LNCaP clone FGC (cell line): ENCODE data around the gene FKBP1A.

Experiments used
- DNase-seq: peaks from one replicate; pipeline ENCODE4 v3.0.0-alpha.2; 2011; ENCODE audit warnings: low read depth
- H3K4me3 ChIP-seq: 2 replicates; pipeline ENCODE4 v1.5.1; 2011; ENCODE audit warnings: mild to moderate bottlenecking, low read depth, low read length, control low read depth
- CTCF ChIP-seq: IDR thresholded peaks from 2 replicates; pipeline ENCODE4 v1.5.1; 2012; ENCODE audit warnings: mild to moderate bottlenecking; ENCODE audit not compliant: control insufficient read depth, insufficient read depth; ENCODE audit errors: extremely low read depth

FKBP1A gene

GRCh38 chr20:1388253-1388652, 4.6 kb downstream of the FKBP1A start:
- DNase-seq = no peak
- no peak for TF ChIP-seq CTCF

GRCh38 chr20:1386323-1386722, 6.5 kb downstream of the FKBP1A start:
- no peak overlapping the region for H3K4me3 ChIP-seq
- TF ChIP-seq CTCF = no peak
- no peak for DNase-seq

More at GRCh38 chr20:1388253-1388652, 4.6 kb downstream of the FKBP1A start:
- H3K4me3 ChIP-seq = no peak overlapping the region

GRCh38 chr20:1383623-1384404, 9.0 kb downstream of the FKBP1A start:
- no peak for TF ChIP-seq CTCF
- peak overlapping the region; percentile 9; the same call in 1 of the 2 replicates for H3K4me3 ChIP-seq
- DNase-seq = peak; percentile 76

- H3K4me3 ChIP-seq = no peak overlapping the region
- no peak for DNase-seq
- TF ChIP-seq CTCF = no peak
Measured at GRCh38 chr20:1382670-1383069, 10.2 kb downstream of the FKBP1A start.

GRCh38 chr20:1381753-1382591, 10.9 kb downstream of the FKBP1A start:
- no peak for TF ChIP-seq CTCF

GRCh38 chr20:1378735-1379125, 14.1 kb downstream of the FKBP1A start:
- no peak for TF ChIP-seq CTCF
- no peak for DNase-seq
- no peak overlapping the region for H3K4me3 ChIP-seq

More at GRCh38 chr20:1381753-1382591, 10.9 kb downstream of the FKBP1A start:
- DNase-seq = peak; percentile 74
- peak overlapping the region; percentile 3; the same call in 1 of the 2 replicates for H3K4me3 ChIP-seq
